ENCODE results near the gene ACP2.

ACP2 gene

GRCh38 chr11:47269002-47269828, 20.6 kb upstream of the ACP2 start:
- peak; percentile 94 for DNase-seq (ENCODE audit: low read depth, low spot score)

GRCh38 chr11:47268448-47269001, 19.9 kb upstream of the ACP2 start:
- no peak for DNase-seq (ENCODE audit: low read depth, low spot score)

- DNase-seq (ENCODE audit: low read depth, low spot score) = no peak
Measured at GRCh38 chr11:47267876-47268275, 19.3 kb upstream of the ACP2 start.

- DNase-seq (ENCODE audit: low read depth, low spot score) = no peak
Measured at GRCh38 chr11:47264521-47264920, 15.9 kb upstream of the ACP2 start.

- DNase-seq (ENCODE audit: low read depth, low spot score) = no peak
Measured at GRCh38 chr11:47264119-47264518, 15.5 kb upstream of the ACP2 start.

GRCh38 chr11:47261291-47261800, 12.7 kb upstream of the ACP2 start:
- no peak for DNase-seq (ENCODE audit: low read depth, low spot score)

GRCh38 chr11:47260366-47260765, 11.8 kb upstream of the ACP2 start:
- no peak for DNase-seq (ENCODE audit: low read depth, low spot score)

- peak; percentile 60 for DNase-seq (ENCODE audit: low read depth, low spot score)
Measured at GRCh38 chr11:47259232-47259977, 10.8 kb upstream of the ACP2 start.

GRCh38 chr11:47258317-47258902, 9.8 kb upstream of the ACP2 start:
- no peak for DNase-seq (ENCODE audit: low read depth, low spot score)

- peak; percentile 78 for DNase-seq (ENCODE audit: low read depth, low spot score)
Measured at GRCh38 chr11:47257517-47258316, 9.1 kb upstream of the ACP2 start, which contains the start of gene NR1H3. Gene NR1H3, plus strand, starts transcription at chr11:47257996. Its CDS starts 1,221 bp downstream, at chr11:47259217.

- DNase-seq (ENCODE audit: low read depth, low spot score) = no peak
Measured at GRCh38 chr11:47257177-47257516, 8.5 kb upstream of the ACP2 start.

GRCh38 chr11:47256374-47256773, 7.8 kb upstream of the ACP2 start:
- DNase-seq (ENCODE audit: low read depth, low spot score) = no peak

- DNase-seq (ENCODE audit: low read depth, low spot score) = no peak
Measured at GRCh38 chr11:47254386-47254785, 5.8 kb upstream of the ACP2 start.

GRCh38 chr11:47253660-47254059, 5.0 kb upstream of the ACP2 start:
- no peak for DNase-seq (ENCODE audit: low read depth, low spot score)

GRCh38 chr11:47251751-47252150, 3.1 kb upstream of the ACP2 start:
- DNase-seq (ENCODE audit: low read depth, low spot score) = no peak

GRCh38 chr11:47249378-47249715, 733 bp upstream of the ACP2 start:
- no peak for DNase-seq (ENCODE audit: low read depth, low spot score)

GRCh38 chr11:47248304-47248663, 330 bp downstream of the ACP2 start:
- no peak for DNase-seq (ENCODE audit: low read depth, low spot score)

- no peak for DNase-seq (ENCODE audit: low read depth, low spot score)
Measured at GRCh38 chr11:47247502-47247901, 1.1 kb downstream of the ACP2 start.

- DNase-seq (ENCODE audit: low read depth, low spot score) = no peak
Measured at GRCh38 chr11:47245611-47246357, 2.8 kb downstream of the ACP2 start.

- no peak for DNase-seq (ENCODE audit: low read depth, low spot score)
Measured at GRCh38 chr11:47244448-47245350, 3.9 kb downstream of the ACP2 start.

All from astrocyte of the hippocampus (primary cell).